Measurements from ENCODE around the gene SSTR5.

SSTR5 gene

GRCh38 chr16:1049976-1050247 lies 22.6 kb upstream of the SSTR5 start:
- TF ChIP-seq CTCF (IDR thresholded peaks at IDR 0.05), result no peak
- Histone ChIP-seq H3K4me1 (ENCODE audit: control insufficient read depth in 1 of 2, insufficient read depth in 1 of 2, low read depth in 1 of 2, low read length in 1 of 2) (no peaks in the 10 kb centered on the region), H3K4me3 (ENCODE audit: low read depth in 1 of 2, low read length in 1 of 2) (no peak overlapping the region), H3K9me3 (no peaks in the 10 kb centered on the region), H3K36me3 (no peaks in the 10 kb centered on the region), H3K27me3 (peaks cover 29% of the 10 kb centered on the region), H3K27ac (no peak overlapping the region)

- no peak overlapping the region for H3K4me3 ChIP-seq (ENCODE audit: low read depth in 1 of 2, low read length in 1 of 2)
- no peaks in the 10 kb centered on the region for H3K4me1 ChIP-seq (ENCODE audit: control insufficient read depth in 1 of 2, insufficient read depth in 1 of 2, low read depth in 1 of 2, low read length in 1 of 2)
- H3K36me3 ChIP-seq, result no peaks in the 10 kb centered on the region
- H3K27me3 ChIP-seq, result peaks cover 34% of the 10 kb centered on the region
- no peaks in the 10 kb centered on the region for H3K9me3 ChIP-seq
- no peak for TF ChIP-seq CTCF (IDR thresholded peaks at IDR 0.05)
- no peak overlapping the region for H3K27ac ChIP-seq
These were observed 22.0 kb upstream of the SSTR5 start for GRCh38 chr16:1050516-1050915.

- Histone ChIP-seq H3K9me3 (no peaks in the 10 kb centered on the region), H3K27ac (no peak overlapping the region)
- no peak for TF ChIP-seq CTCF (IDR thresholded peaks at IDR 0.05)
These were observed 21.6 kb upstream of the SSTR5 start for GRCh38 chr16:1050921-1051320.

GRCh38 chr16:1051446-1051845 lies 21.1 kb upstream of the SSTR5 start:
- TF ChIP-seq CTCF (IDR thresholded peaks at IDR 0.05), result no peak
- H3K27me3 ChIP-seq, result peaks cover 40% of the 10 kb centered on the region
- no peak overlapping the region for H3K27ac ChIP-seq
- H3K4me3 ChIP-seq (ENCODE audit: low read depth in 1 of 2, low read length in 1 of 2), result no peak overlapping the region
- H3K9me3 ChIP-seq, result no peaks in the 10 kb centered on the region
- no peaks in the 10 kb centered on the region for H3K36me3 ChIP-seq
- H3K4me1 ChIP-seq (ENCODE audit: control insufficient read depth in 1 of 2, insufficient read depth in 1 of 2, low read depth in 1 of 2, low read length in 1 of 2), result no peaks in the 10 kb centered on the region

More at GRCh38 chr16:1050921-1051320, 21.6 kb upstream of the SSTR5 start:
- Histone ChIP-seq H3K4me3 (ENCODE audit: low read depth in 1 of 2, low read length in 1 of 2) (no peak overlapping the region), H3K4me1 (ENCODE audit: control insufficient read depth in 1 of 2, insufficient read depth in 1 of 2, low read depth in 1 of 2, low read length in 1 of 2) (no peaks in the 10 kb centered on the region), H3K36me3 (no peaks in the 10 kb centered on the region), H3K27me3 (peaks cover 38% of the 10 kb centered on the region)

- Histone ChIP-seq H3K4me1 (ENCODE audit: control insufficient read depth in 1 of 2, insufficient read depth in 1 of 2, low read depth in 1 of 2, low read length in 1 of 2) (no peaks in the 10 kb centered on the region), H3K9me3 (no peaks in the 10 kb centered on the region), H3K27me3 (peaks cover 43% of the 10 kb centered on the region), H3K36me3 (no peaks in the 10 kb centered on the region), H3K4me3 (ENCODE audit: low read depth in 1 of 2, low read length in 1 of 2) (no peak overlapping the region), H3K27ac (no peak overlapping the region)
- no peak for TF ChIP-seq CTCF (IDR thresholded peaks at IDR 0.05)
These were observed 19.8 kb upstream of the SSTR5 start for GRCh38 chr16:1052721-1053120.

- no peaks in the 10 kb centered on the region for H3K36me3 ChIP-seq
- no peaks in the 10 kb centered on the region for H3K9me3 ChIP-seq
- no peaks in the 10 kb centered on the region for H3K4me1 ChIP-seq (ENCODE audit: control insufficient read depth in 1 of 2, insufficient read depth in 1 of 2, low read depth in 1 of 2, low read length in 1 of 2)
- peaks cover 43% of the 10 kb centered on the region for H3K27me3 ChIP-seq
- H3K27ac ChIP-seq, result no peak overlapping the region
- no peak for TF ChIP-seq CTCF (IDR thresholded peaks at IDR 0.05)
- no peak overlapping the region for H3K4me3 ChIP-seq (ENCODE audit: low read depth in 1 of 2, low read length in 1 of 2)
These were observed 19.4 kb upstream of the SSTR5 start for GRCh38 chr16:1053121-1053521.
